Stimulated activated CD4-positive, alpha-beta T cell treated with anti-CD3 and anti-CD28 coated beads, Interleukin-15, amount 100 ng/mL, for 1 hour (primary cell): ENCODE data around the gene PALLD.

ENCODE experiments used
- DNase-seq, 2 donors: peaks; one replicate each; pipeline ENCODE4 v3.0.0-alpha.2; 2020; ENCODE audit warnings: low read depth in 1 of 2, low spot score in 1 of 2

The PALLD gene

DNA sequence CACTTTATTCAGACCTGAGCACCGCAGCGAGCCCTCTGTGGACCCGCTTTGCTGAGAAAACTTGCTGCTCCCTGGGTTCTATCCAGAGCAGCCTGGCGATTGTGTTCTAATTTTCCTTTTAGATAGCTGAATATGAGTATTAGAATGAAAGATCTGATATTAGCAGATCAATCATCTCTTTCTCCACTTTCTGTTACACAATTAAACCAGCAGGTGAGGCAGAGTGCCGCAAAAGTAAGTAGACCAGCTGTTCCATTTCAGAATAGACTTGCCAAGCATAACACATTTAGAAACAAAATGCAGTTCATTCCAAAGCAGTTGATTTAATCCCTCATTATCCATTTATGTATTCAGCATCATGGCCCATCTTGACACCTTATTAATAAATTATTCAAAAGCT, 58.6 kb downstream of the PALLD start:
- DNase-seq: no peak

DNA sequence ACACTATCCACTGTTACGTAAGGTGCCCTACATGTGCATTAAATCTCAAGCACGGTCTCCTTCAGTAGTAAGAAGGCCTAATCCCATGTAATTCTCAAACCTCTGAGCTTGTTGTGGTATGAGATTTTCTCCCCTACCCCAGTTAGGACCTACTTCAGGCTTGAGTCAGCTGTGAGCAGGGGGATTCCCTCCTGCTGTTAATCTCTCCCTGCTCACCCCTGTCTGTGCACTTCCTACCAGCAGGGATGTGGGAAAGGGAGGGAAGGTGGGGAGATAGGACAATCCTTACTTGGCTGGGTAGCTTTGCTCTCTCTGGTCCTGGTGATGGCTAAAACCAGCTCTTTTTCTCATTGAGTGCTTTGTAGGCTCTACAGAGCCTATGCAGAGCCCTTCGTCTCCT, 60.8 kb downstream of the PALLD start:
- DNase-seq: no peak

- DNase-seq: no peak
These were observed 61.7 kb downstream of the PALLD start for GRCh38 chr4:168558599-168558998.

GRCh38 chr4:168560184-168561180, 63.6 kb downstream of the PALLD start:
- no peak for DNase-seq

DNA sequence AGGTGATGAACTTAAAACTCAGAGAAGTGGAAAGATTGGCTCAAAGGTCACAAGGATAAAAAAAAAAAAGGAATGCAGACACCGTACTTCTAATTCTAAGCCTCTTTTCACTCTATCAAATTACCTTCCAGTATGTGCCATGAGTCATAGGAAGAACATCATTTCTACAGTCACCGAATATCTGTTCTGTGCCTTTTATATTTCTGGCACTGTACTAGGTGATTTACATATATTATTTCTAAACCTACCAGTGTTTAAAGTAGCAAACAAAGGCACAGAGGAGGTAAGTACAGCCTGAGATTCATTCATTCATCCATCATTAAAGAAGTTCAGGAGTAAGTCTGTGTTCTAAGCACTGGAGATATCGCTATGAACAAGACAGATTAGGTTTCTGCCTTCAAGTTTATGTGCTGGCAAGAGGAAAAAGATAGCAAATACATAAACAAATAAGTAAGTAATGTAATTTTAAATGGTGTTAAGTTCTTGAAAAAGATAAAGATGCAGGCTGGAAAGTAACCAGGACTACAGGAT, 65.3 kb downstream of the PALLD start:
- no peak for DNase-seq

GRCh38 chr4:168564023-168564422, 67.2 kb downstream of the PALLD start:
- no peak for DNase-seq

GRCh38 chr4:168565130-168565529, 68.3 kb downstream of the PALLD start:
- DNase-seq: no peak

GRCh38 chr4:168566726-168567125, 69.9 kb downstream of the PALLD start:
- DNase-seq: no peak

- DNase-seq: no peak
These were observed 72.4 kb downstream of the PALLD start for GRCh38 chr4:168569066-168569930.

- no peak for DNase-seq
These were observed 73.1 kb downstream of the PALLD start for GRCh38 chr4:168569931-168570276.

- DNase-seq: no peak
These were observed 73.6 kb downstream of the PALLD start for GRCh38 chr4:168570466-168570865.

DNA sequence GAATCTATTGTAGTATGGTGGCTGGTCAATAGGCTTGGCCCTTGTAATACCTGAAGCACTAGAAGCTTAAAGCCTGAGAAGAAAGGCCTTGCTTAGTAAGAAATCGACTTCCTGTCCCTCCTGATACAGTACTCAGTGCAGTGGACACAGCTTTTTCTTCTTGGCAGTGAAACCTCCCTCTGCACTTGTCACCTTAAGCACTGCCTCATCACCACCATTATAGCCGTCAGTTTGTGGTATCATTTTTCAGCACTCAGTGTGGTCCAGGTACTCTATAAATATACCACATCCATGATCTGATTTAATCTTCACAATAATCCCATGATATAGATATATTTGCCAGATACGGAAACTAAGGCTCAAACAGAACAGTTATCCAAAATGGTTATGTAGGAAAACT, 75.2 kb downstream of the PALLD start:
- DNase-seq: no peak

GRCh38 chr4:168573870-168574269, 77.0 kb downstream of the PALLD start:
- DNase-seq: no peak

- DNase-seq: no peak
These were observed 77.9 kb downstream of the PALLD start for GRCh38 chr4:168574581-168575295.

DNA sequence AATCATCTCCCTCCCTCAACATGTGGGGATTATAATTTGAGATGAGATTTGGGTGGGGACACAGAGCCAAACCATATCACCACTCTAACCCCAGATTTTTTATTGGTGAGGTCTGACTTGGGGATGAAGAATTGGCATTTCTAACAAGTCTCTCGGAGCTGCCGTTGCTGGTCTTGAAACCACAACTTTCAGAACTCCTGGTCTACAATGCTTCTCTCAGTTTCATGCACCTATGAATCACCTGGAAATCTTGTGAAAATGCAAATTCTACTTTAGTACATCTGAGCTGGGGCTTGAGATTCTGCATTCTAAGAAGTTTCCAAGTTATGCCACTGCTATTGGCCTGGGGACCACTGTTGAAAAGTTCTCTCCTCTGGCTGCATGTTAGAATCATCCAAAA, 78.6 kb downstream of the PALLD start:
- DNase-seq: no peak

DNA sequence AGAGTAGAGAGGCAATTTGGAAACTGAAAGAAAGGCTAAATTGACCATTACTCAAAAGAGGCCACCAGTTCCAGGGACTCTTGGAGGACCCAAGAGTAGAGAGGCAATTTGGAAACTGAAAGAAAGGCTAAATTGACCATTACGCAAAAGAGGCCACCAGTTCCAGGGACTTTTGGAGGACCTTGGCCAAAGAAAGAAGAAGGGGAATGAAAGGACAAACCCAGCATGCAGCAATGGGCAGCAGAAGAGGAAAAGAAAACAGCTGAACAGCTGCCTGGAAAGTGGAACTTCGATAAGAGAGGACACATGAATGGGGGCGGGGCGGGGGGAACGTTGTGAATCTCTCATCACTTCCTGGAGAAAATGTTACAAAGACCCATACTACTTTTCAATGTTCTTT, 80.8 kb downstream of the PALLD start:
- no peak for DNase-seq

DNA sequence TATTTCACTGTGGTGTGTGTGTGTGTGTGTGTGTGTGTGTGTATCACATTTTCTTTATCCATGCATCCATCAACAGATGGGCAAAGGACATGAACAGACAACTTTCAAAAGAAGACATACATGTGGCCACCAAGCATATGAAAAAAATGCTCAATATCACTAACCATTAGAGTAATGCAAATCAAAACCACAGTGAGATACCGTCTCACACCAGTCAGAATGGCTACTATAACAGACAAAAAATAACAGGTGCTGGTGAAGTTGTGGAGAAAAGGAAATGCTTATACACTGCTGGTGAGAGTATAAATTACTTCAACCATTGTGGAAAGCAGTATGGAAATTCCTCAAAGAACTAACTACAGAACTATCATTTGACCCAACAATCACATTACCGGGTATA, 83.4 kb downstream of the PALLD start:
- DNase-seq: no peak

DNA sequence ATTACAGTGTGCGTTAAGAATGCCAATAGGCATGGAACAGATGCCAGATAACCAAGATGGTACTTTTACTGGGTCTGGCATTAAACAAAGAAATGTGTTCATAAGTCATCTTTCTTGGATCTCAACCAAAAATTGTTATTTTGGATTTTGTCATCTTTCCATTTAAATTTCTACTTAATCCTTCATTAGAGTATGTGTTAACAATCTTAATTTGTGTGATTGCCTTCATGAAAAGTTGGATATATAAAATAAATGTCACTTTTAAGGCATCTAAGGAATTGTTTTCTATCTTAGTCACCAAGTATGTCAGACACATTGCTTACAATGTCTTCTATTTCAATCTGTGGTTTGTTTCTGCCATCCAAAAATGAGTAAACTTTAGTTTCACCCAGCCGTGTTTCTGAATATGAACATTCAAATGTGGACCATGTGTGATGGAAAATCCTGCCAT, 87.5 kb downstream of the PALLD start:
- no peak for DNase-seq

GRCh38 chr4:168585168-168586091, 88.6 kb downstream of the PALLD start:
- no peak for DNase-seq

DNA sequence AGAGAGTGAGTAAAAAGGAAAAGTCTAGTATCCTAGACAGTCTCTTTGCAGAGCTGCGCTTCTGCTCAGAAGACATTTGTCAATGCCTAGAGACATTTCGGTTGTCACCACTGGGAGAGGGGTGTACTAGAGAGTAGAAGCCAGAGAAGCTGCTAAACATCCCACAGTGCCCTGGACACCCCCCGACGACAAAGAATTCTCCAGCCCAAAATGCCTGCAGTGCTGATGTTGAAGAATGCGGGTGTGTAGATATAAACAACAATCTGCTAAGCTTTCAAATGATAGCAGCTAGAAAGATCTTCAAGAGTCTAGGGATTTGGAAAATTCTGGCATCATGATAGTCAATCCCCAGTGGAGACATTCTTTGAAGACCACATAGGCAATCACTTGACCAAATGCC, 90.1 kb downstream of the PALLD start:
- DNase-seq: no peak
